WTC11 (cell line): ENCODE results near the gene TMEM186. TPM values are rescaled to one million over a fixed set of nuclear protein-coding genes. Genes with fewer than 3 reads are reported as not detected.

Experiments used
- ATAC-seq: fragments of 200-7000 bp; cut with Tn5 transposase; 2 replicates; pipeline ENCODE4 v1.10.0; 2021; ENCODE audit warnings: mild to moderate bottlenecking, moderate library complexity
- Bru-seq: library from RNA; stranded (reverse); fragments of 400-500 nt; gene quantifications from one replicate; lab custom pipeline; 2021; lab: Mats Ljungman, UMichigan
- CTCF ChIA-PET: fragments of 300-600 bp; sonication (Branson Sonifier 250); formaldehyde crosslinking; loops from one replicate; lab custom pipeline; 2021; ENCODE audit warnings: antibody characterized with exemption; lab: Charles Lee
- POLR2A ChIA-PET: fragments of 350-600 bp; sonication (Branson Sonifier 250); formaldehyde crosslinking; loops from one replicate; lab custom pipeline; 2021; ENCODE audit warnings: antibody characterized with exemption; lab: Charles Lee
- DNase-seq: peaks from one replicate; pipeline ENCODE4 v3.0.0; 2021; ENCODE audit warnings: low spot score
- H3K27ac Mint-ChIP-seq: 2 replicates; pipeline ENCODE4 v1.8.0; 2021; ENCODE audit warnings: mixed read lengths
- H3K27me3 Mint-ChIP-seq: 2 replicates; pipeline ENCODE4 v1.8.0; 2021; ENCODE audit warnings: low read depth, mild to moderate bottlenecking, moderate library complexity, mixed read lengths
- H3K36me3 Mint-ChIP-seq: 2 replicates; pipeline ENCODE4 v1.8.0; 2021; ENCODE audit warnings: mixed read lengths
- H3K4me1 Mint-ChIP-seq: 2 replicates; pipeline ENCODE4 v1.8.0; 2022; ENCODE audit warnings: mixed read lengths
- H3K4me3 Mint-ChIP-seq: 2 replicates; pipeline ENCODE4 v1.8.0; 2021; ENCODE audit warnings: mild to moderate bottlenecking, moderate library complexity, mixed read lengths
- H3K9me3 Mint-ChIP-seq: 2 replicates; pipeline ENCODE4 v1.8.0; 2021; ENCODE audit warnings: mixed read lengths
- AR ChIP-seq: fragments of 250-450 bp; sonication (Bioruptor Pico); IDR thresholded peaks from 2 replicates; pipeline ENCODE4 v1.9.0; 2021; ENCODE audit warnings: mild to moderate bottlenecking
- CREM ChIP-seq: sonication (generic); formaldehyde crosslinking; IDR thresholded peaks from 2 replicates; pipeline ENCODE4 v1.8.1; 2022; ENCODE audit warnings: mild to moderate bottlenecking, missing genetic modification reagents, moderate library complexity
- E2F1 ChIP-seq: sonication (generic); formaldehyde crosslinking; IDR thresholded peaks from 2 replicates; pipeline ENCODE4 v1.8.0; 2022; ENCODE audit warnings: mild to moderate bottlenecking, missing genetic modification reagents
- EMX1 ChIP-seq: fragments of 250-450 bp; sonication (Bioruptor Pico); IDR thresholded peaks from 2 replicates; pipeline ENCODE4 v1.8.0; 2021; ENCODE audit warnings: mild to moderate bottlenecking
- HMGA2 ChIP-seq: fragments of 250-450 bp; sonication (Bioruptor Pico); IDR thresholded peaks from 2 replicates; pipeline ENCODE4 v1.4.0; 2021; ENCODE audit warnings: mild to moderate bottlenecking, moderate library complexity
- IRF1 ChIP-seq: sonication (generic); formaldehyde crosslinking; IDR thresholded peaks from 2 replicates; pipeline ENCODE4 v1.8.0; 2023; ENCODE audit warnings: missing genetic modification reagents
- KAT7 ChIP-seq: sonication (generic); formaldehyde crosslinking; IDR thresholded peaks from 2 replicates; pipeline ENCODE4 v1.8.1; 2023; ENCODE audit warnings: missing genetic modification reagents, mild to moderate bottlenecking, borderline replicate concordance
- MAX ChIP-seq: sonication (generic); formaldehyde crosslinking; IDR thresholded peaks from 2 replicates; pipeline ENCODE4 v1.8.0; 2022; ENCODE audit warnings: mild to moderate bottlenecking, missing genetic modification reagents
- MXD4 ChIP-seq: fragments of 250-450 bp; sonication (Bioruptor Pico); IDR thresholded peaks from 2 replicates; pipeline ENCODE4 v1.8.0; 2021; ENCODE audit warnings: mild to moderate bottlenecking, moderate library complexity, borderline replicate concordance
- NFATC4 ChIP-seq: fragments of 250-450 bp; sonication (Bioruptor Pico); IDR thresholded peaks from 2 replicates; pipeline ENCODE4 v1.9.0; 2021; ENCODE audit warnings: mild to moderate bottlenecking
- NFE2L1 ChIP-seq: sonication (generic); formaldehyde crosslinking; IDR thresholded peaks from 2 replicates; pipeline ENCODE4 v1.8.1; 2023; ENCODE audit warnings: missing genetic modification reagents
- PRDM15 ChIP-seq: sonication (generic); formaldehyde crosslinking; IDR thresholded peaks from 2 replicates; pipeline ENCODE4 v1.8.0; 2022; ENCODE audit warnings: missing genetic modification reagents
- RELA ChIP-seq: sonication (generic); formaldehyde crosslinking; IDR thresholded peaks from 2 replicates; pipeline ENCODE4 v1.8.1; 2022; ENCODE audit warnings: missing genetic modification reagents, mild to moderate bottlenecking, borderline replicate concordance
- SP1 ChIP-seq: sonication (generic); formaldehyde crosslinking; conservative IDR thresholded peaks from 2 replicates; pipeline ENCODE4 v1.8.1; 2022; ENCODE audit warnings: missing genetic modification reagents
- ZNF138 ChIP-seq: sonication (generic); formaldehyde crosslinking; conservative IDR thresholded peaks from 2 replicates; pipeline ENCODE4 v1.8.1; 2022; ENCODE audit warnings: mild to moderate bottlenecking, moderate library complexity, missing genetic modification reagents
- ZNF219 ChIP-seq: sonication (generic); formaldehyde crosslinking; IDR thresholded peaks from 2 replicates; pipeline ENCODE4 v1.8.0; 2023; ENCODE audit warnings: missing genetic modification reagents, mild to moderate bottlenecking, borderline replicate concordance
- ZNF263 ChIP-seq: sonication (generic); formaldehyde crosslinking; IDR thresholded peaks from 2 replicates; pipeline ENCODE4 v1.8.1; 2022; ENCODE audit warnings: low read depth, mild to moderate bottlenecking, moderate library complexity, missing genetic modification reagents
- ZNF416 ChIP-seq: fragments of 250-450 bp; sonication (Bioruptor Pico); IDR thresholded peaks from 2 replicates; pipeline ENCODE4 v1.9.0; 2021; ENCODE audit warnings: mild to moderate bottlenecking, inconsistent platforms
- ZNF423 ChIP-seq: fragments of 250-450 bp; sonication (Bioruptor Pico); IDR thresholded peaks from 2 replicates; pipeline ENCODE4 v2.1.2; 2022; ENCODE audit warnings: mild to moderate bottlenecking, moderate library complexity
- ZNF425 ChIP-seq: fragments of 250-450 bp; sonication (Bioruptor Pico); conservative IDR thresholded peaks from 2 replicates; pipeline ENCODE4 v1.9.0; 2021; ENCODE audit warnings: mild to moderate bottlenecking
- long read RNA-seq, 3 experiments: library from RNA in 1 of 3; library from capped mRNA in 1 of 3; library from polyadenylated mRNA in 1 of 3; unstranded in 2 of 3; stranded (forward) in 1 of 3; transcript quantifications; one replicate each; pipeline ENCODE4 v2.0.0, GENCODE V29; 2021
- total RNA-seq: library from RNA; stranded (reverse); gene quantifications from 3 replicates; pipeline ENCODE4 v1.2.3, GENCODE V29; 2021

Gene TMEM186
- total RNA-seq (13.9 to 17.8 TPM (median 14.6 TPM) in 3 replicates), Bru-seq, nascent RNA (percentile 93 among the genes with signal in this experiment)
- long read RNA-seq, experiment 1, transcript TMEM186-201 (2 exons, 1,448 nt) = major isoform, 18 of 32 reads
- long read RNA-seq, experiment 1, partial matches to known transcripts = 0 of 32 reads
- long read RNA-seq, experiment 1, other reads (novel, unspliced or antisense) = 14 of 32 reads
- long read RNA-seq, experiment 2, transcript TMEM186-201 (2 exons, 1,448 nt) = major isoform, 7 of 27 reads
- long read RNA-seq, experiment 2, partial matches to known transcripts = 0 of 27 reads
- long read RNA-seq, experiment 2, other reads (novel, unspliced or antisense) = 19 of 27 reads
- long read RNA-seq, experiment 3, transcript TMEM186-201 (2 exons, 1,448 nt) = major isoform, 22 of 44 reads
- long read RNA-seq, experiment 3, partial matches to known transcripts = 21 of 44 reads
- long read RNA-seq, experiment 3, other reads (novel, unspliced or antisense) = 1 of 44 reads

GRCh38 chr16:8797364-8798173 is at the start of gene TMEM186, which contains the start of gene PMM2:
Gene TMEM186, minus strand, starts transcription at chr16:8797639. Its CDS starts 25 bp downstream, at chr16:8797614.
Gene PMM2, plus strand, starts transcription at chr16:8797839. Its CDS starts 44 bp downstream, at chr16:8797883.
- H3K4me1 Mint-ChIP-seq = peaks cover 22% of the 10 kb centered on the region
- no peaks in the 10 kb centered on the region for H3K27me3 Mint-ChIP-seq
- CTCF ChIA-PET = interaction anchor here (0.7 to 1.7 kb wide), 11 partner anchors 9 to 337 kb away, joined by 3 to 8 read pairs (median 3); partner anchors contain the start of gene ABAT
- TF ChIP-seq ZNF263 (CRISPR knock-in tag) = 0 out of 2 replicates have a peak, but pooled peaks have one; percentile 8
- no peak for TF ChIP-seq ZNF423
- TF ChIP-seq NFATC4 = no peak
- no peak for TF ChIP-seq HMGA2 (CRISPR knock-in tag)
- TF ChIP-seq NFE2L1 (CRISPR knock-in tag) = peak; percentile 88; the same call in 1 of the 2 replicates
- TF ChIP-seq SP1 = peak; percentile 86; the same call in 1 of the 2 replicates
- no peak for TF ChIP-seq RELA (CRISPR knock-in tag)
- TF ChIP-seq E2F1 (CRISPR knock-in tag) = peak; percentile 18; the same call in 1 of the 2 replicates
- TF ChIP-seq KAT7 (CRISPR knock-in tag) = 0 out of 2 replicates have a peak, but pooled peaks have one; percentile 70
- TF ChIP-seq ZNF138 (CRISPR knock-in tag) = no peak
- peak; percentile 99 for TF ChIP-seq MAX (CRISPR knock-in tag)
- no peak for TF ChIP-seq ZNF416 (CRISPR knock-in tag)
- TF ChIP-seq EMX1 (CRISPR knock-in tag) = no peak
- no peak for TF ChIP-seq MXD4 (CRISPR knock-in tag)
- TF ChIP-seq PRDM15 = peak; percentile 63
- TF ChIP-seq AR (CRISPR knock-in tag) = no peak
- no peak for TF ChIP-seq CREM (CRISPR knock-in tag)
- TF ChIP-seq ZNF219 = no peak
- TF ChIP-seq ZNF425 = no peak
- peak; percentile 72; the same call in 1 of the 2 replicates for TF ChIP-seq IRF1 (CRISPR knock-in tag)

More at GRCh38 chr16:8797364-8798173, at the start of gene TMEM186, which contains the start of gene PMM2:
- peaks cover 13% of the 10 kb centered on the region for H3K36me3 Mint-ChIP-seq
- peak; percentile 97 for ATAC-seq
- peak within 1 kb of the TSS; percentile 87 for H3K27ac Mint-ChIP-seq
- peak; percentile 95 for DNase-seq
- H3K9me3 Mint-ChIP-seq = no peaks in the 10 kb centered on the region
- POLR2A ChIA-PET = no interaction called here
- peak within 1 kb of the TSS; percentile 91 for H3K4me3 Mint-ChIP-seq
